NCI-H146 (cell line): Measurements from ENCODE around the gene ARPP21.

Experiments used
- DNase-seq: peaks from one replicate; lab custom pipeline; 2025; lab: John Stamatoyannopoulos, UW

ARPP21 gene

DNA sequence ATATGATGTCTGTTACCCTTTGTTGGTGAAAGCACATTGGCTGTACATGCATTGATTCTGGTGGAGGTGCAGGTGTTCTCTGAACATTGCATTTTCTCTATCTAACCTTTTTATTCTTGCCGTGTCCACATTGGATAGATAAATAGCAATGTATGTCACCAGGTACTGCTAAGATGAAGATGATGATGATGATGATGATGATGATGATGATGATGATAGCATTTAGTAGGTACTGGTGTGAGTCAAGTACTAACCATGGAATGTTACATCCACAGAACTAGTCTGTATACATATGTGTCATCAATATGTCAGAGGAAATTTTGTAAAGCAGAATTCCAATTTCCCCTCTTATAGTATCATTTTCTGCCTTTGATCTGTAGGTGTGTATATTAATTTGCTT lies 36.3 kb downstream of the ARPP21 start:
- no peak for DNase-seq

DNA sequence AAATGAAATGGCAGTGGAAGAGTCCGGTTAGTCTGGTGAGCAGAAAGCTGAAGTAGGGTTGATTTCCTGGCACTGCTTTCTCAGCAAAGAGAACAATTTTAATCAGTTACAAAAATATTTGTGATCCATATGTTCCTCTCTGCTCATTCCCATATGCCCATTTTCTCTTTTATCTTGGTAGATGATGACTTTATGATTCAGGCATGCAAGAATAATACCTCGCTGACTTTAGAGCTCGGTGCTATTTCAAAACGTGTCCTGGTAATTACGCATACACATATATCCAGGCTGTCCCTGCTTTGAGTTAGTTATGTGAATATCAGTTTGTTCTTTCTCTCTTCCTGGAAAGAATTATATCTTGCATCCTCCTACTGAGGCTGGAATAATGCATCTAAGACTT lies 38.5 kb downstream of the ARPP21 start:
- DNase-seq, result no peak

DNA sequence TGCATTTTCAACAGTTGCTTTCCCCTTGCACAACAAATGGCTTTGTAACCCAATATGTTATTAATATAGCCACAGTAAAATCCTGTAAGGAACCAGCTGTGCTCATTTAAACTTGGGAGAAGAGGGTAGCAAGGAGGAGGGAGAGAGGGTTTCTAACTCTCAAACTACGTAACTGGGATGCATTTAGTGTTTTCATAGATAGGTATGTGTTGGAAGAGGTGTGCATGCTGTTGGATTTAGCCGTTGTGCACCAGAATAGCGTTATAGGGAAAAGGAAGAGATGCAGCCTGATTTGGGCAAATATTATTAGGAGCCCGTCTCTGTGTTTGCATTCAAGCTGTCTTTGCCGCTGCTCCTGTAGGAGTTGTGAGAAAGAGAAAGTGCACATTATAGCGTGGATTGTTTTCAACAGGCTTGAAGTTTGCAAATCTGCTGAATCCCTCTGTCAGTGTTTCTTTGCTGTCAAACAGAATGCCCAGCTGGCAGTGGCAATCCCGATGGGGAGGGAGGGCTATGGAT lies 39.4 kb downstream of the ARPP21 start:
- DNase-seq, result no peak

DNA sequence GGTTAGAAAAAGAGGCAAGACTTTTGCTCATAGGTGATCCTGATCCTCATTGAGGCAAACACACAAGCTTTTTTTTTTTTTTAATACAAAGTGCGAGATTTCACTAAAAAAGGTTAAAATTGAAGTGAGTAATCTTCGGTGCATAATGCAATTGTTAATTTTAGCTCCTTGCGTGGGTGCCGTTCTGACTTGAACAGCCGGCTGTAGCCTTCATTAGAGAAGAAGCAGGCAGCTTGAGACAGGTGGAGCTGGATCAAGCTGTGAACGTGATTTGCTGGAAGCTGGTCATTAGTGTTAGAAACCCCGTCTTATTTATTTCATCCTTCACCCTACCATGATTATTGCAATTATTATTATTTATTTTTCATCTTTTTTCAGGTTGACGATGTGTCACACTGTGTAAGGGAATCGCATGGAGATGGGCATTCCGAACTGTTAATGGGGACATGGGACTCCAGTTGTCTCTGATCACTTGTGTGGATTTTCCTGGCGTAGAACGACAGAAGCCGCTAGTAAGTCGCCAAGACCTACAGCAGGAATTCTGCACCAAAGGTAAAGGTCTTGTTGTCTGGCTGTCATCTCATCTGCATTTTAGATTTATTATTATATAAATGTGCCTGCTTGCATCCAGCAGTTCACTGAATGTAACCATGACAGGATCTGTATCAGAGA lies 40.2 kb downstream of the ARPP21 start:
- DNase-seq, result no peak

DNA sequence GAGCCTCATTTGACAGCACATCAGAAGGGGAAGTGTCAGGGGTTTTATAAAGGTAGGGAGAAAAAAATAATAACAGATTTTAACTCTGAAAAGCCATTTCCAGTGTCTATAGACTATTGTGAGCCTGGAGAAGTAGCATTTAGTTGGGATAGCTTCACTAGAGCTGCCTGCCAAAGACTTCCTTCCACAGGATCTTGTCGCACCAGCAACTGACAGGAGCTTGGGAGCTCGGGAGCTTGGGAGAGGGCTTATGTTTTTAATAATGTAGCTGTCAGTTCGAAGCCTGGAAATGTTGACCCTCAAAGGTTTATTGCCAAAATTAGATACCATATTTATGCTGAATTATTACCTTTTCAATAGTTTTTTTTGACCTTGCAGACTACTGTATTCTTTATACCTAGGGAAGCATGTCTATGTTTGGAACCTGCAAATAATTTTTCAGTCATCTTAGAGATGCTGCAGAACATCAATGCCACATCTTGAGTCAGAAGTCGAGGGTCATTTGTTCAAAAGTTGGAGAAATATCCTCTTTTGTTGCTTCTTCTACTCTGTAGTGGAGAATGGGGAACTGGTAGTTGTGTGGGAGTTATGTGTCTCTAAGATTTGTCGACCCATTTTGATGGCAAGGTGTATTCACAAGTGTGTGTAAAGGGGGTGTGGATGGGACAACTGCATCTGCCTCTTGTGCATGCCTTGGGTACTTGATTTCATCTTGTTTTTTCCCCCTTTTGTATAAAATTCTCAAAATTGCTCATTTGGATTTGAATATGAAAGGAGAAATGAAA lies 41.7 kb downstream of the ARPP21 start:
- DNase-seq, result no peak

DNA sequence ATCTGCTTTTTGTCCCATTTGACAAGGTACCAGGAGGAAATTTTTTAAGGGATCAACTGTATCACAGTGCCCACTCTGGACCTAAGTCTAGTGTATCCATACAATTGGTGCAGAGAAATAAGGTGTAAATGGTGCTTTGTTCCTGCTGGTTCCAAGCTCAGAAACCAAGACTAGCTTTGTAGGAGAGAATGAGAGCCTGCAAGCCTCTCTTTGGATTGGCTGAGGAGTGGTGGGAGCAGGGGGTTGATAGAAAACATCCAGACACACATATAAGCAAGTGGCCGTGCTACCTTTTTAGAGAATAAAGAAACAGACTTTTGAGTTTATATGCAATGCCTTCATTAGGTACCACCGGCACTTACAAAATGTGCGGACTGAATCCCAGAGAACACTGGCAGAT lies 45.8 kb downstream of the ARPP21 start:
- no peak for DNase-seq

DNA sequence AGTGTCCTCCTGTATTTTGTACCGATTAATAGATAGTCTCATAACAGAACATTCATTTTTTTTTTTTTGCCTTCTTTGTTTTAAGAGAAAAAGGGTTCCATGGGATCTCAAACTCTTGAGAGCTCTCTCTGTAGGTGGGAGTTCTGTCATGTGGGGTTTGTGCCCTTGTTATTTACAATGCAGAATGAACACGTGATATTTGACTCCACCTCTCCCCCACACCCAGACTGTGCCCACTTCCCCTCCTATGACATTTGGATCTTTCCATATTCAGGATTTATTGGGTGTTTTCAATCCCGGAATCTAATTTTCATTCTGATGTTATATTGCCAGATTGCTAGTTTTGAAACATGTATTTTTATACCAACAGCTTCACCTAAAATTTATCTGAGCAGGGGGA lies 49.5 kb downstream of the ARPP21 start:
- no peak for DNase-seq

DNA sequence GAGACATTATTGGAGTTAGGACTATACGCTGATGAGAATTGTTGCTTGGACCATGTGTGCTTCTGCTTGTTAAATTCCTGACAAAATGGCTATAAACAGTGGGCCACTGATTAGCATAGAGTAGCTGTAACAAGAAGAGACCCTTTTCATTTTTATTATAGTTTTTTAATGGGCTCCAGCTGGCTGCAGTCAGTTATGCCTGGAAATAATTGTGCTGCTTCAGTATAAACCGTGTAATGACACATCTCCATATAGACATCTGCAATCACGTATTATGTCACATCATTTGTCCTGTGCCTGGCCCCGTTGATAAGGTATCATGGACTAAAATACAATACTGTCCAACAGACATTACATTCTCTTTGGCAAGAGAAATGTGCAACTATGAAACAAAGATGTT lies 50.9 kb downstream of the ARPP21 start:
- DNase-seq, result no peak

DNA sequence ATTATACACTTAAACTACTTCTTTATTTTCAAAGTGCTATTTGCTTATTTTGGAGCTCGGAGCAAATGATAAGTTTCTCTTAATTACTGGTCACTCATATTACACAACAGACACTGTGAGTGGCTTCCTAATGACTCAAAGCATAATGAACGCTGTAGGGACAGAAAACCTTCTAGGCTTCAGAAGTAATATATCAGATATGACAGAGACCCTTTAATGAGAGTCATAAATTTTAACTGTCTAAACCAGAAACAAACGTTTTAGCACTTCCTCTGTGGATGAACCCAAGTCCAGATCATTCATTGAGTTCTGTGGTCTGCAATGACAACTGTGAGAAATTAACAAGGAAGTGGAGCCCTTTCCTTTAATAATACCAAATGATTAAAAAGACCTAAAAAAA lies 66.6 kb downstream of the ARPP21 start:
- DNase-seq, result no peak

DNA sequence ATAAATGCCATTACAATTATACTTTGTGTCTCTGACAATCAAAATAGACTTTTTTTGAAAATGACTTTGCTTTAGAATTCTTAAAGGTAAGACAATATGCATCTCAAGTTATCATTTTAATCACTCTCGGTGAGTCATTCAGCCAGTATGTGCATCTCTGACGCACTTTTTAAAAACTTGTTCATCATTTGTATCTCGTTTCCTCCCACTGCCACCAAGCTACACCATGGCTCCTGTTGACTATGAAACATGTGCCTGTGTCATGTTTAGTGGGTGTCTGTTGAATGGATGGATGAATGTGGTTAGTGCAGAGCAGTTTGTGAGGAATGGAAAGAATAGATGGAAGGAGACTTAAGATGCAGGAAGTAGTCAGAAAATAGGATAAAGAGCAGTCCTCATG lies 68.6 kb downstream of the ARPP21 start:
- no peak for DNase-seq

DNA sequence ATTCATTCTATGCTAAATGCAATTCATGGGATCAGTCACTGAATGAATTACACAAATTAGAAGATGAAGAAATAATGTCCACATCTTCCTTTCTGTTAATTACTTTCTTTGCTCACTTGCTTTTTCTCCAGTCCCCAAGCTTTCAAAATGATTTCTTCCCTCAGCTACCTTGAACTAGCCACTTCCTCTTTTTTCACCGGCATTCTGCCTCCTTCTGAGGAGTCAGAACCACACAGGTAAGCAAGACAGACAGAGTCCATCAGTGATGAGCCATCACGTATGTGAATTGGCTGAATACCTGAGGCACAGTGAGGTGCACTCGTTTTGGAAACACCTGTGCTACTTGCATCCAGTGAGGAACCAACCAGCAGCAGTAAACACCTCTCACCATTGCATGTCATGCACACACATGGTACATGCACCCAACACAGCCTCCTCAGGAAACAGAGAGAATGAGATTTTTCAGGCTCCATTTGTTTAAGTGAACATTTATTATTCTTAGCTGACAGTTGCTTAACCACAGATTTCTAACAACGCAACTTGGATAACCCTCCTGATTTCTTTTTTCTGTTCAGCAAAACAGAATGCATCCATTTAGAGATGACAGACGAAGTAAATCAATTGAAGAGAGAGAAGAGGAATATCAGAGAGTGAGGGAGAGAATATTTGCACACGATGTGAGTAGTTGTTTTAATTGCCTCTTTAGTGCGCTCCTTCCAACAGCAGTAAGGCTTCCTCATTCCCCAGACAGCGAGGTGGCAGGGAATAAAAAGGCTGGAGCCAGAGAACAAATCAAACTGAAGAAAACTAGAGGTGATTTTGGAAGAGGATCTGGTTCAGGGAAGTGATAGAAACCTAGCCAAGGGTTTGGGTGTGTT lies 69.3 kb downstream of the ARPP21 start:
- no peak for DNase-seq

DNA sequence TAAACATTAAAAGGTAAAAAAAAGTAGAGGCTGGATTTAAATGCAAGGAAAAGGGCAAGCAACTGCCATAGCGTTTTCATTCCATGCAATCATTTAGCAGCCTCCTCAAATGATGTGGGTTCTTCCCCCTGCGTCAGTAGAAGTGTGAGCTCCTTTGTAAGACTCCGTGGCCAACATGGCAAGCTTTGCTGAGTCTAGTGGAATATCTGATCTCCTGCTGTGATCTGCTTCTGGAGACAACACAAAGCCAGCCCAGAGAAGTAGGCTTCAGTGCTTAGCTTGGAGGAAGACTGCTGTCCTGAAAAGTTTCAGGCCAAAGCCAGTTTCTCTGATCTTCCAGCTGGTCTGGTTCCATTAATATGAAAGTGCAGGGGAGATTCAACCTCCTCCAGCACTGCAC lies 70.4 kb downstream of the ARPP21 start:
- no peak for DNase-seq

DNA sequence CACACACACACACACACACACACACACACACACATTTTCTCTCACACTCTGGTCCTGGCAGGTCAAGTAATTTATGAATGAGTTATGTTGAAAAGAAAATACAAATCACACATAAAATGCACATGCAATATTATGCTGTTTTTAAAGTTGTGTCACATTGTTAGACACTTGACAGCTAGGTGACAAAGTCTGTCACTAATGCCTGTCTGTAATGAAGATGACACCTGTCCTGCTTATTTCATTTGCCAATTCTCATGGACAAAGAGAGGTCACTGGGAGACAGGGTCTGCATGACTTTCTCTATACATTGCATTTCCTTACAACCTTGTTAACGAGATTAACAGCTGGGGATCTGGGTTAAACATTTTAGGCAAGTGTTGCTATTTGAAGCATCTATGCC lies 71.2 kb downstream of the ARPP21 start:
- DNase-seq, result no peak

DNA sequence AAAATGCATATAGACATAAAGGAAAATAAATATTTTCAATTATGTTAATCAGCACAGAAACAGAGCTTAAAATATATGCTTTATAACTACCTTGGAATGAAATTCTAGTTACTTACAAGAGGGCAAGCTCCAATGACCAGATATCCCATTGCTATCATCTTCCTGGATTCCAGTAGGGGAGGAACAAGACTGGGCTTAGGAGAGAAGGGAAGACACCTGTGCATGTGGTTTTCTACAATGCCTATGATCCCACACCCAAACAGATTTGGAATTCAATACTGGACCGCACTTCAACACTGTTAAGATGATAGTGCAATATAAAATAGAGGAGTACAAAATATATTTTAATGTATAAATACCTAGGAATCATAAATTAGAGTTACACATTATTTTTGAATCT lies 79.6 kb downstream of the ARPP21 start:
- DNase-seq, result no peak

DNA sequence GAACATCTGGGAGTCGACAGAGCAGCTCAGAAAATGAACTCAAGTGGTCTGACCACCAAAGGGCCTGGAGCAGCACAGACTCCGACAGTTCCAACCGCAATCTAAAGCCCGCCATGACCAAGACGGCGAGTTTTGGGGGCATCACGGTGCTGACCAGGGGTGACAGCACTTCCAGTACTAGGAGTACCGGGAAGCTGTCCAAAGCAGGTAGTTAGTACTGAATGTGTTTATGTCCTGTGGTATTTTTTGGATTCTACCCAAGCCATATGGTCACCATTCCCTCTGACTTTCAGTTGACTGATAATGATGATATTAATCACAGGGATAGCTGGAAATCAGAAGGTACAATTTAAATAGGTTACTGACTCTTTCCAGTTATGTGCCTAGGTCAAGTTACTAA lies 82.3 kb downstream of the ARPP21 start:
- DNase-seq, result no peak

DNA sequence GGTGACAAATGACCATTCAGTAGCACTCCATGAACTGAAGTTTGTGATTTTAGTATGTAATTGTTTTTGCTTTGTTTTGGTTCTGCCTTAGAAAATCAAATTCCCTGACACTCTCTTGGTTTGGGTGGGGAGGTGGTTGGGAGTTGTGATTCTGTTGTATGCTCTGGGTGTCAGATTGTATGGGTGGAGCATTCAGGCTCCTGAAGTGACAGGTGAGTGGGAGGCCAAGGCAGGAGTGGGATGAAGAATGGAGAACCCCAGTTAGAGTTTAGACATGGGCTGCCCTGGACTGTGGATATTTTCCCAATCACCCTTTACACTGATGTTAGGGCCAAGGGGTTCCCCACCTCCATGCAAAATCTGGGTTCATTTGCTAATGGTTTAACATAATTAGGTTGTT lies 83.6 kb downstream of the ARPP21 start:
- no peak for DNase-seq

DNA sequence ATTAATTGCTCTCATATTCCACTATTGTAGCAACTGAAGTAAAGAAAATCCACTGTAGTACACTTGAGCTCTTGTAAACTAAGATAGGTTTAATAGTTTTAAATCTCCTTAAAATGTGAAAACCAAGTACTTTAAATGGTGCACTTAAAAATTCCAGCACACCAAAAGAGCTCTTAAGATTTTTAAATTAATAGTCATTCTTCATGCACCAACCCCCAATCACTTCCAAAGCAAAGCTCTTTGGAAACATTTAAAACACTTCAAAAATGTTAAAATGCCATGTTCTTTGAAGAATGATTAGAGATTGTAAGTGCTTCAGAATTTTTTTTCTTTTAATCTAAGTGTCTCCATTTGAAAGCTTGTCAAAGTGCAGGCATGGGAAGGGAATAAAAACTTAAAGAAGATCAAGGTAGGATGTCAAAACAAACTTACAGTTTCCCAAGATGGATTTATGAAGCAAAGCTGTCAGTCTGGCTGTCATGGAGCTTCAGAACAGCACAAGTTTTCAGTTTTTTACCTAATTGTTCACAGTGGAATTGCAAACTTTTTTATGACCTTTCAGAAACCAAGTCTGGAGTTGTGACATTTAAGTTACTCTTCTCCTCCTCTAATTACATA lies 84.3 kb downstream of the ARPP21 start:
- no peak for DNase-seq

DNA sequence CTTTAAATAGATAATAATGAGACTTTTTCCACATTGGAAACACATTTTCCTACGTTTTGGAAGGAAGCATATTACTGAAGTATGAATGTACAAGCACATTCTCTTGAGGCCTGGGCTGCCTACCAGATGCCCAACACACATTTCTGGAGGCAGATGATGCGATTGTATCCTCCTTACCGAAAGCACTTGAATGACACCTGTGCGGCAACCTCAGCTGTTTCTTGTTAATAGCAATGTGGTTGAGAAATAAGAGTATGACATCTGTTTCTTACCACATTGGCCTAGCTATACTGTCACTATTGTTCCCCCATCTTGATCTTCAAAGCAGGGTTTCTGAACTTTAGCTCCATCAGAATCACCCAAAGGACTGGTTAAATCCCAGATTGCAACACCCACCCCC lies 84.8 kb downstream of the ARPP21 start:
- DNase-seq, result no peak

DNA sequence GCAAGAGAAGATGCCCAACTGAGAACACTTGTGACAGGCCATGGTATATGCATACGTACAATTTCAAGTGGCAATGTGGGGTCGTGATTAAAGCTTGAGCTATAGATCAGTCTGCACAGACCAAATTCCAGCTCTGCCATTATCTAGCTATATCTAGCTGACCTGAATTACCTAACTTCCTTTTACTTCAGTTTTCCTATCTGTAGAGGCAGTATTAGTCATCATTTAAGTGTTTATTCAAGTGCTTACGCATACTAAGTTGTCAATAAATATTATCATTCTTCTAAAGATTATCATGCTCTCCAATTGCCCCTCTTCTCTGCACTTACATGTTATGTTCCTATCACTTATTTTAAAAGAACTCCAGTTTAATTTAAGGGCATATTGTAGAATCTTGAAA lies 87.9 kb downstream of the ARPP21 start:
- DNase-seq, result no peak

DNA sequence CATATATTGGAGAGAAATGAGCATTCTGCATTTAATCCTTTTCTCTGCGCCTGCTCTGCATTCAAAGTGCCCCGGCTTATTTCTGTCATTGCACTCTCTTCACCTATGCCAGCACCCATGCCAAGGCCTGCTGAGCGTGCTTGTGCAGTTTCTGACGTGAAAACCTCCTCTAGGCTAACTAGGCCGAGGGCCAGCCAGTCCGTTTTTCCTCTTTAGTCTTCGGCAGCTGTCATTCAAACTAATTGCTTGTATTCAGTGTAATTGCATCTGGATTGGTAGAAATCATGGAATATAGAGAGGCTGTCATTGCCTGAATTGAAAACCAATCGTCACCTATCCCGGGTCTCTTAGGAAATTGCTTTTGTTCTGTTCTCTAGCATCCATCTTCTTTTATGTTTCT lies 94.0 kb downstream of the ARPP21 start:
- no peak for DNase-seq

DNA sequence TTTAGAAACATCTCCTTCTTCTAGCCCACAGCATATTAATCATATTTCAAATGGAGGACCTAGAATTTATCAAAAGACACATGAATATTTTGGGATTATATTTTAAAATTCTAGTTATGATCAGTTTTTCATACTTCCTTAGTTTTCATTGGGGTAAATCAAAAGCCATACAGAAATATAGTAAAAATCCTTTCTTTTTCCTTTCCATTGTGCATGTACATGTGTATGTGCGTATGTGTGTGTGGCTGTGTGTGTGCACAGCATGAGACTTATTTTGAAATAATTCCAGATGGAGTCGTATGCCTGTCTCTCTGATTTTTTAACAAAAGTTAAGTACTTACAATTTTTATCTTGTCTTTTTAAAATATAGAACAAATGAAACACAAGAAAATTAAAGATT lies 94.5 kb downstream of the ARPP21 start:
- DNase-seq, result no peak

DNA sequence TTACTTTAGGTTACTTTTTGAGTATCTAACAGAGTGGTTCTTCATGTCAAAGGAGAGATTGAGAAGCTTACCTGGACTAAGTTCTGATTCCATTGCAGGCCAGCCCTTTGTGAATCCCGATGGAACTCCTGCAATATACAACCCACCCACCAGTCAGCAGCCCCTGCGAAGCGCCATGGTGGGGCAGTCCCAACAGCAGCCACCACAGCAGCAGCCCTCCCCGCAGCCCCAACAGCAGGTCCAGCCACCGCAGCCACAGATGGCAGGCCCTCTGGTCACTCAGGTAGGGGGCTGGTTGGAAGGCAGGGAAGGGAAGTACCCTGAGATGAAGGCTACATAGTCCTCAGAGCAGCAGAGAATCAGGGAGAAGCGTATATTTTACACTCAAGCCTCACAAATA lies 97.8 kb downstream of the ARPP21 start:
- no peak for DNase-seq
